ENCODE measurements around the gene HPGDS.

The HPGDS gene

GRCh38 chr4:94357624-94358023 is 15.0 kb upstream of the HPGDS start:
- H3K27me3 ChIP-seq (ENCODE audit: insufficient read depth, low read length): no peaks in the 10 kb centered on the region

GRCh38 chr4:94356444-94356843 is 13.8 kb upstream of the HPGDS start:
- Histone ChIP-seq H3K79me2 (ENCODE audit: control insufficient read depth, insufficient read depth, low read length, unreplicated experiment) (no peaks in the 10 kb centered on the region), H2AFZ (ENCODE audit: low read length, unreplicated experiment) (no peak overlapping the region)

More at GRCh38 chr4:94357624-94358023, 15.0 kb upstream of the HPGDS start:
- no peak overlapping the region for H2AFZ ChIP-seq (ENCODE audit: low read length, unreplicated experiment)
- peaks cover 12% of the 10 kb centered on the region for H3K4me1 ChIP-seq (ENCODE audit: control insufficient read depth, insufficient read depth, low read length, unreplicated experiment)
- H3K4me3 ChIP-seq (ENCODE audit: low read depth, low read length): no peak overlapping the region
- no peaks in the 10 kb centered on the region for H3K36me3 ChIP-seq (ENCODE audit: insufficient read depth, low read length)
- H3K27ac ChIP-seq (ENCODE audit: low read depth, low read length): 0 out of 2 replicates have a peak overlapping the region, but pooled peaks have one; percentile 30
- H3K79me2 ChIP-seq (ENCODE audit: control insufficient read depth, insufficient read depth, low read length, unreplicated experiment): no peaks in the 10 kb centered on the region

GRCh38 chr4:94354474-94354896 is 11.8 kb upstream of the HPGDS start:
- no peak overlapping the region for H3K4me3 ChIP-seq (ENCODE audit: low read depth, low read length)
- H3K27ac ChIP-seq (ENCODE audit: low read depth, low read length): no peak overlapping the region
- H3K79me2 ChIP-seq (ENCODE audit: control insufficient read depth, insufficient read depth, low read length, unreplicated experiment): no peaks in the 10 kb centered on the region
- H3K4me1 ChIP-seq (ENCODE audit: control insufficient read depth, insufficient read depth, low read length, unreplicated experiment): peaks cover 12% of the 10 kb centered on the region
- H2AFZ ChIP-seq (ENCODE audit: low read length, unreplicated experiment): no peak overlapping the region
- no peaks in the 10 kb centered on the region for H3K36me3 ChIP-seq (ENCODE audit: insufficient read depth, low read length)
- no peaks in the 10 kb centered on the region for H3K27me3 ChIP-seq (ENCODE audit: insufficient read depth, low read length)

More at GRCh38 chr4:94356444-94356843, 13.8 kb upstream of the HPGDS start:
- Histone ChIP-seq H3K4me1 (ENCODE audit: control insufficient read depth, insufficient read depth, low read length, unreplicated experiment) (peaks cover 12% of the 10 kb centered on the region), H3K4me3 (ENCODE audit: low read depth, low read length) (no peak overlapping the region), H3K36me3 (ENCODE audit: insufficient read depth, low read length) (no peaks in the 10 kb centered on the region), H3K27ac (ENCODE audit: low read depth, low read length) (no peak overlapping the region), H3K27me3 (ENCODE audit: insufficient read depth, low read length) (no peaks in the 10 kb centered on the region)

- no peaks in the 10 kb centered on the region for H3K79me2 ChIP-seq (ENCODE audit: control insufficient read depth, insufficient read depth, low read length, unreplicated experiment)
- H3K4me3 ChIP-seq (ENCODE audit: low read depth, low read length): no peak overlapping the region
- H2AFZ ChIP-seq (ENCODE audit: low read length, unreplicated experiment): no peak overlapping the region
- no peaks in the 10 kb centered on the region for H3K36me3 ChIP-seq (ENCODE audit: insufficient read depth, low read length)
- no peak overlapping the region for H3K27ac ChIP-seq (ENCODE audit: low read depth, low read length)
- no peaks in the 10 kb centered on the region for H3K27me3 ChIP-seq (ENCODE audit: insufficient read depth, low read length)
- peaks cover 16% of the 10 kb centered on the region for H3K4me1 ChIP-seq (ENCODE audit: control insufficient read depth, insufficient read depth, low read length, unreplicated experiment)
Measured at GRCh38 chr4:94352996-94353395, 10.4 kb upstream of the HPGDS start.

GRCh38 chr4:94352163-94352562 is 9.5 kb upstream of the HPGDS start:
- no peak overlapping the region for H3K4me3 ChIP-seq (ENCODE audit: low read depth, low read length)
- no peaks in the 10 kb centered on the region for H3K27me3 ChIP-seq (ENCODE audit: insufficient read depth, low read length)
- no peaks in the 10 kb centered on the region for H3K36me3 ChIP-seq (ENCODE audit: insufficient read depth, low read length)
- H3K79me2 ChIP-seq (ENCODE audit: control insufficient read depth, insufficient read depth, low read length, unreplicated experiment): no peaks in the 10 kb centered on the region
- H2AFZ ChIP-seq (ENCODE audit: low read length, unreplicated experiment): no peak overlapping the region
- H3K27ac ChIP-seq (ENCODE audit: low read depth, low read length): no peak overlapping the region
- H3K4me1 ChIP-seq (ENCODE audit: control insufficient read depth, insufficient read depth, low read length, unreplicated experiment): peaks cover 8% of the 10 kb centered on the region

- no peaks in the 10 kb centered on the region for H3K27me3 ChIP-seq (ENCODE audit: insufficient read depth, low read length)
- peaks cover 7% of the 10 kb centered on the region for H3K4me1 ChIP-seq (ENCODE audit: control insufficient read depth, insufficient read depth, low read length, unreplicated experiment)
- no peak overlapping the region for H3K4me3 ChIP-seq (ENCODE audit: low read depth, low read length)
- H2AFZ ChIP-seq (ENCODE audit: low read length, unreplicated experiment): no peak overlapping the region
- no peak overlapping the region for H3K27ac ChIP-seq (ENCODE audit: low read depth, low read length)
- no peaks in the 10 kb centered on the region for H3K79me2 ChIP-seq (ENCODE audit: control insufficient read depth, insufficient read depth, low read length, unreplicated experiment)
- no peaks in the 10 kb centered on the region for H3K36me3 ChIP-seq (ENCODE audit: insufficient read depth, low read length)
Measured at GRCh38 chr4:94351319-94351718, 8.7 kb upstream of the HPGDS start.

GRCh38 chr4:94350095-94350494 is 7.5 kb upstream of the HPGDS start:
- Histone ChIP-seq H3K36me3 (ENCODE audit: insufficient read depth, low read length) (no peaks in the 10 kb centered on the region), H3K27ac (ENCODE audit: low read depth, low read length) (no peak overlapping the region), H3K4me1 (ENCODE audit: control insufficient read depth, insufficient read depth, low read length, unreplicated experiment) (peaks cover 7% of the 10 kb centered on the region), H3K4me3 (ENCODE audit: low read depth, low read length) (no peak overlapping the region), H3K79me2 (ENCODE audit: control insufficient read depth, insufficient read depth, low read length, unreplicated experiment) (no peaks in the 10 kb centered on the region), H2AFZ (ENCODE audit: low read length, unreplicated experiment) (no peak overlapping the region), H3K27me3 (ENCODE audit: insufficient read depth, low read length) (no peaks in the 10 kb centered on the region)

- H3K27ac ChIP-seq (ENCODE audit: low read depth, low read length): no peak overlapping the region
- no peaks in the 10 kb centered on the region for H3K36me3 ChIP-seq (ENCODE audit: insufficient read depth, low read length)
- no peaks in the 10 kb centered on the region for H3K27me3 ChIP-seq (ENCODE audit: insufficient read depth, low read length)
- no peaks in the 10 kb centered on the region for H3K79me2 ChIP-seq (ENCODE audit: control insufficient read depth, insufficient read depth, low read length, unreplicated experiment)
- H3K4me1 ChIP-seq (ENCODE audit: control insufficient read depth, insufficient read depth, low read length, unreplicated experiment): peaks cover 7% of the 10 kb centered on the region
- no peak overlapping the region for H2AFZ ChIP-seq (ENCODE audit: low read length, unreplicated experiment)
- H3K4me3 ChIP-seq (ENCODE audit: low read depth, low read length): no peak overlapping the region
Measured at GRCh38 chr4:94349193-94349592, 6.6 kb upstream of the HPGDS start.

- peak overlapping the region; percentile 7 for H2AFZ ChIP-seq (ENCODE audit: low read length, unreplicated experiment)
- H3K79me2 ChIP-seq (ENCODE audit: control insufficient read depth, insufficient read depth, low read length, unreplicated experiment): no peaks in the 10 kb centered on the region
- no peaks in the 10 kb centered on the region for H3K27me3 ChIP-seq (ENCODE audit: insufficient read depth, low read length)
- H3K4me1 ChIP-seq (ENCODE audit: control insufficient read depth, insufficient read depth, low read length, unreplicated experiment): peaks cover 7% of the 10 kb centered on the region
- no peak overlapping the region for H3K27ac ChIP-seq (ENCODE audit: low read depth, low read length)
- H3K36me3 ChIP-seq (ENCODE audit: insufficient read depth, low read length): no peaks in the 10 kb centered on the region
- H3K4me3 ChIP-seq (ENCODE audit: low read depth, low read length): no peak overlapping the region
Measured at GRCh38 chr4:94348666-94349065, 6.0 kb upstream of the HPGDS start.

GRCh38 chr4:94346541-94346940 is 3.9 kb upstream of the HPGDS start:
- Histone ChIP-seq H3K27me3 (ENCODE audit: insufficient read depth, low read length) (no peaks in the 10 kb centered on the region), H3K4me1 (ENCODE audit: control insufficient read depth, insufficient read depth, low read length, unreplicated experiment) (peaks cover 10% of the 10 kb centered on the region), H3K79me2 (ENCODE audit: control insufficient read depth, insufficient read depth, low read length, unreplicated experiment) (no peaks in the 10 kb centered on the region), H3K4me3 (ENCODE audit: low read depth, low read length) (no peak overlapping the region), H3K36me3 (ENCODE audit: insufficient read depth, low read length) (no peaks in the 10 kb centered on the region), H3K27ac (ENCODE audit: low read depth, low read length) (no peak overlapping the region), H2AFZ (ENCODE audit: low read length, unreplicated experiment) (no peak overlapping the region)

- H3K36me3 ChIP-seq (ENCODE audit: insufficient read depth, low read length): no peaks in the 10 kb centered on the region
- H3K79me2 ChIP-seq (ENCODE audit: control insufficient read depth, insufficient read depth, low read length, unreplicated experiment): no peaks in the 10 kb centered on the region
- H3K4me1 ChIP-seq (ENCODE audit: control insufficient read depth, insufficient read depth, low read length, unreplicated experiment): peaks cover 14% of the 10 kb centered on the region
- H3K27me3 ChIP-seq (ENCODE audit: insufficient read depth, low read length): no peaks in the 10 kb centered on the region
- H2AFZ ChIP-seq (ENCODE audit: low read length, unreplicated experiment): no peak overlapping the region
- no peak overlapping the region for H3K4me3 ChIP-seq (ENCODE audit: low read depth, low read length)
- no peak overlapping the region for H3K27ac ChIP-seq (ENCODE audit: low read depth, low read length)
Measured at GRCh38 chr4:94345969-94346368, 3.3 kb upstream of the HPGDS start.
